Fibroblast of peridontal ligament (primary cell): ENCODE data around the gene DENND1A.

Source experiments
- DNase-seq: peaks from one replicate; pipeline ENCODE4 v3.0.0-alpha.2; 2010; ENCODE audit errors: extremely low read depth

Gene DENND1A

DNA sequence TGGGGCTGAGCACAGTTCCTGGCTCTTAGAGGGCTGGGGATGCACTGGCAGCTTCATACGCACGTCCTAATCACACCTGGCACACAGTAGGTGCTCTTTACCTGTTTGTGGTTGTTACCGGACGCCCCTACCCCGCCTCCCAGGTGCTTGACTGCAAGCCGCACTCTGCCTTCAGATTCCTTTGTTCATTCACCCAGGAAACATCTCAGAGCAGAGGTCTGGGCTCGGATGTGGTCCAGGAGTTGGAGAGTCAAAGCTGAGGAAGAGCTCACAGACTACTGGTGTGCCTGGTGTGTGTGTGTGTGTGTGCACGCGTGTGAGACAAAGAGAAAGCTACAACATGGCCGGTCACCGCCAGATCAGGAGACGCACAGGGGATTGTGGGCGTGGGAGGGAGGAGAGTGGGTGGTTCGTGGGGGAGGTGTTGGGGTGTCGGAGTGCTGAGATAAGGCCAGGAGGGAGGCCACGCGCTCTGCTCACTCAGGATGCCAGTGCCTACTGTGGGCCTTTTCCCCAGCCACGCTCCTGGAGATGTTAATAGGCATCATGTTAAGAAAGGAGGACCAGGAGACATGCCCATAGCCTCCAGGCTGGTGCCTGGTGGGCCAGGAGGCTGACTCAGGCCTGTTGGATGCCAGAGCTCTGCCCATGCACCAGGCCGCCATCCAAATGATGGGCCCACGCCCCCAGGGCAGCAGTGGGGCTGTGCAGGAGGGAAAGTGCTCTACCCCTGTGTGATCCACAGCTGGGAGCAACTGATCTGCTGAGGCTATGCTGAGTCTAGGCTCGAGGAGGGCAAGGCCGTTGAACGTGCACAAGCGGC lies 534.0 kb downstream of the DENND1A start:
- no peak for DNase-seq

DNA sequence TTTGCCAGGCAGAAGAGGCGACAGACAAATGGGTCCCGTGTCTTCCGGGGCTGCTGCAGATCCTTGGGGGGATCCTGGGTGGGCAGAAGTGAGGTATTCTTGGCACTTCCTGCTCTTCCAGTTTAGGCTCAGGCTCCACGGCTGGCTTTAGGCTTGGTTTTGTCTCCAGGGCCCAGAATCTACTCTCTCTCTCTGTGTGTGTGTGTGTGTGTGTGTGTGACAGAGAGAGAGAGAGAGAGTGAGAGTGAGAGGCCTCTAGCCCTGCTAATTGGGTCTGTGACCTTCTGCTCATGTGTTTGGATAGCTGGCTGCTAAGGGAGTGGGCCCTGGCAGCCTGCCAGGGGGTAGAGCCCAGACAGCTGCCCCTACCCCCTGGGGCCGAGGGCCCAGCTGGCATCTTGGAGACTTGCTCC lies 534.6 kb downstream of the DENND1A start:
- no peak for DNase-seq

DNA sequence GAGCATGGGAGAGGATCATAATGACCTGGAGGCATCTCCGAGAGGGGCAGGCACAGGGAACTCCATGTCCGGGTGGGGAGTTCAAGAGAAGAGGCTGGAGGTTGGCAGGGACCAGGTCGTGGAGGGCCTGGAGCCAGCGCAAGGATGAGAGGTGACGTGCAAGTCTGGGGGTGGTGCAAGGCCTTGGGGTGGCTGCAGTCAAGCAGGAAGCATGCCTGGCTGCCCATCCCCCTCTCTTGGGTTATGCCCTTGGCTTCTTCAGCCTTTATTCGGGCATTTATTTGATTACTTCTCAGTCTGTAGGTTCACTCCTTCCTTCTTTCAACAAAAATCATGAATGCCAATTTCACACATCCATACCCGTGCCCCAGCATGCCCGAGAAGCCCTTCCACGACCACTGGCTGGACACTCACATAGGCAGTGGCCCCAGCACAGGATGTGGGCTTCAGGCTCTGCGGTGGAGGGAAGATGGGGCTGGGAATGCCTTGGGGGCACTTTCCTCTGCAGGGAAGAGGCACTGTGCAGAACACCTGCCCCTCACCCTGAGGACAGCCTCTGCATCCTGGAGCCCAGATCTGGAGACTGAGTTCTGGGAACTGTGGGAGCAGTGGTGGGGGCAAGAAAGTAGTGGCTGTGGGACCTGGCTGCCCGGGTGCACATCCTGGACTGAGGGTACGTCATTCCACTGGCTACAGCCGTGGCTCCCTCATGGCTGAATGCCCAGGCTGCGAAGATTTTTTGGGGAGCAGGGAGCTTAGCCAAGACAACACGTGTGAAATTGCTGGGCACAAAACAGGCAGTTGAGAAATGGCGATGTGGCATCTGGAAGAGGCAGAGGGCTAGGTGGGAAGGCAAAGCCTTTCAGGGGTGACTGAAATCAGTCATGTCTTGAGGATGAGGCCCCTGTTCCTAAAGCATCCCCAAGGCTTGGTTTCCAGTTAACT lies 535.4 kb downstream of the DENND1A start:
- DNase-seq, result no peak

DNA sequence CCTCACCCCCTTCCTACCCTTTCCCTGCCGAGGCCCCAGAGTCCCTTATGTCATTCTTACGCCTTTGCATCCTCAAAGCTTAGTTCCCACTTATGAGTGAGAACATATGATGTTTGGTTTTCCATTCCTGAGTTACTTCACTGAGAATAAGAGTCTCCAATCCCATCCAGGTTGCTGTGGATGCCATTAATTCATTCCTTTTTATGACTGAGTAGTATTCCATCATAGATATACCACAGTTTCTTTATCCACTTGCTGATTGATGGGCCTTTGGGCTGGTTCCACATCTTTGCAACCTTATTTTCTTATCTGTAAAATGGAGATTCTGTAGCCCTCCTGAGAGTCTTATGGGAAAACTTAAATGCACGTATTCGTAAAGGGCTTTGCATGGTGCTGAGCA lies 537.1 kb downstream of the DENND1A start:
- no peak for DNase-seq

DNA sequence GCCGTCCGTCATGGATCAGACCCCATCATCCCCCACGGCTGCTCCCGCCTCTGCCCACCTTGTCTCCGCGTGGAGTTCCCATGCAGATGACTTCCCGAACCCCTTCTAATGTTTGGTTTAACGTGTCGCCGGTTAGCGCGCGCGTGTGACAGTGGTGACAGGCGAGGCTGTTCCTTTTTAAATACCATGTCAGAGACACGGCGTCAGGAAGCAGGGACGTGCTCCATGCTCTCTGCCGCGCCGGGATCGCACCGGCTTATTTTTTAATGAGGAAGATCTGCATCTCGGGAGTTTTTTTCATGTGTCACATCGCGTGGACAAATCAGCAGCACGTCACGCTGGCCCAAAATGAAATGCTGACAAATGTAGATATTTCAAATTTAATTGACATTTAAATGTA lies 538.0 kb downstream of the DENND1A start:
- no peak for DNase-seq

DNA sequence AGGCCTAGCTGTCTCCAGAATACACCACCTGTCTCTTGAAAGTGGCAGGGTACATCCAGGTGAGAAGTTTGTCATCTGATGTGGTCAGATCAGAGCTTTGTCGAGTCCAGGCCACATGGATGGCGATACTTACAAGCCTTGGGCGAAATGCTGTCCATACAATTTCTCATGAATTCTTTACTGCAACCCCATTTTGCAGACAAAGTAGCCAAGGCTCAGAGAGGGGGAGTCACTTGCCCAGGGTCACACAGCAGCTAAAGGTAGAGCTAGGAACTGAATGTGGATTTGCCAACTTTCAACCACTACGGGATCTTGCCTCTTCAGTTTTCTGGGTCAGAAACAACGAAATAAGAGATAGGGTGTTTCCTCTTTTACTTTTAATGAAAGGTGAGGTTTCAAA lies 538.7 kb downstream of the DENND1A start:
- DNase-seq, result no peak

DNA sequence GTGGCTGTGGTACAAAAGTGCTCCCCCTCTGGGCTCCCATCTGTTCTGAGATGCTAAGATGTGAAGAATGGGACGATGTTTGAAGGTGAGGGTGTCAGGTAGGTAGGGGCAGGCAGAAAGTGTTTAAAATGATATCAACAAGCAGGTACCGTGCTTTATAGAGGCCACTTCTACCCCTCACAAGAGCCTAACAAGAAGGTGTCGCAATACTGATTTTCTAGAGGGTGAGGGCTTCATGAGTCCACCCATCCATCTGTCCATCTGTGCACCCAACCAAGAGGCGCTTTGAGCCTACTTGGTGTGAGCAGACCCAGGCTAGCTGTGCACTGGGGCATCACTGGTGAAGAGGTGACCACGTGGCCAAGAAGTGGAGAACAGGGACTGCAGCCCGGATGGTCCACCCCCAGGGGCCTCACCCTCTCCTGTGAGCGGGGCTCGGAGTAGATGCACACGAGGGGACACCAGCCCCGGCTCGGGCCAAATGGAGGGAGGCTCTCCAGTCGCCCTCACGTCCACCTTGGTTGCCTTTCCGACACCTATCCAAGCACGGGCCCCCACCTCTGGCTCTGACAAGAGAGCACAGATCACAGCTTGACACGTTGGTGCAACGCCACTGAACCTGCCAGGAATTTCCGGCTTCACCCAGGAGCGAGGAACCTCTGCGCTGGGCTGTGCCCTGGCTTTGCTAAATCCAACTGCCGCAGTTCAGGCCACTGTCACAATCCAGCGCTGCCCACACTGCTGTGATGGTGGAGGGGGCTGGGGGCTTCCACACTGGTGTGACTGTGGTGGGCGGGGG lies 539.4 kb downstream of the DENND1A start:
- DNase-seq, result no peak

DNA sequence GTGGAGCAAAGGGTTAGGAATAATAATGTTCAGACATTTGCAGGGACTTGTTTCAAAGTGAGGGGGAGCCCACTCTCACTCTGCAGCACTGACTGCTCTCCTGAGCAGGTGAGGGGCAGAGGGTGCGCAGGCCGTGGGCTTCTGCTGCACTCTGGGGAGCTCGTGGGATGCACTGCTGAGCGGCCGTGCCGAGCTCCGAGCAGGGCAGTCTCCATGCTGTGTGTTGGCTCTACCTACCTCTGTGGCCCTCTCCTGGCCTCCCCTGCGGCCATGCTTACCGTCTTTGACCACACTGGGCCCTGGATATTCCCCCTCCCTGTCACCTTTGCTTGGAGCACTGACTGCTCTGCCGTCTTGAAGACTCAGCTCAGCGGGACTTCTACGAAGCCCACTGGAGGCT lies 540.2 kb downstream of the DENND1A start:
- DNase-seq, result no peak

DNA sequence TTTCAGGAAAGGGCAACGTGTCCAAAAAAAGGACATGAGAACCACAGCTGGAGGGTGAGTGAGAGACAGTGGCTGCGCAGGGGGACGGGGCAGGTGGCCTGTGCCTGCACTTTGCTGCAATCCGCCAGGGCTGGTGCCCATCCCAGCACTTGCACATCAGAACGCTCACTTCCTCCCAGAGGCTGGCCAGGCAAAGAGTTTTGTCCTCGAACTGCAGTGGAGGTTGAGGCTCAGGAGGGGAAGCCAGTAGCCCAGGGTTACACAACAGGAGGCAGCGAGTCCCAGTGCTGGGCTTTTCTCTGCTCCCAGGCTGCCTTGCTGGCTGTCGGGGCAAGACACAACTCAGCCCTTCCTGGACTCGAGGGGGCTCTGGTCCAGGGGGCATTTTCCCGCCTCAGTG lies 540.9 kb downstream of the DENND1A start:
- DNase-seq, result no peak

DNA sequence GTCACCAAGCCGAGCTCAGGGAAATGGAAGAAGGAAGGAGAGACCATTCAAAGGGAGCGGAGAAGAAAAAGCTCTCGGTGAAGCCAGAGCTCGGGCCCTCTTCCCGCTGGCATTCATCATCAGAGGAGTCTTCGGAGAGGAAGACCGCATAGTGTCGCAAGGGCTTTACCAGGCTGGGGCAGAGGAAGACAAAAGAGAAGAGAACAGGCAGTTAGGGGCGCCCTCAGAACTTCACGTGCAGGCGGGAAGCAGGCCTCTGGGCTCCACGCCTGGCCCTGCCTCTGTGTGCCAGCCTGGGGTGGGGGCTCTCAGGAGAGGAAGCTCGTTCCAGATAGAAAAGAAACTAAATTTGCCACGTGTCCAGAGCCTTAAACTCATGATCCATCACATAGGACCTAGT lies 542.2 kb downstream of the DENND1A start:
- no peak for DNase-seq

DNA sequence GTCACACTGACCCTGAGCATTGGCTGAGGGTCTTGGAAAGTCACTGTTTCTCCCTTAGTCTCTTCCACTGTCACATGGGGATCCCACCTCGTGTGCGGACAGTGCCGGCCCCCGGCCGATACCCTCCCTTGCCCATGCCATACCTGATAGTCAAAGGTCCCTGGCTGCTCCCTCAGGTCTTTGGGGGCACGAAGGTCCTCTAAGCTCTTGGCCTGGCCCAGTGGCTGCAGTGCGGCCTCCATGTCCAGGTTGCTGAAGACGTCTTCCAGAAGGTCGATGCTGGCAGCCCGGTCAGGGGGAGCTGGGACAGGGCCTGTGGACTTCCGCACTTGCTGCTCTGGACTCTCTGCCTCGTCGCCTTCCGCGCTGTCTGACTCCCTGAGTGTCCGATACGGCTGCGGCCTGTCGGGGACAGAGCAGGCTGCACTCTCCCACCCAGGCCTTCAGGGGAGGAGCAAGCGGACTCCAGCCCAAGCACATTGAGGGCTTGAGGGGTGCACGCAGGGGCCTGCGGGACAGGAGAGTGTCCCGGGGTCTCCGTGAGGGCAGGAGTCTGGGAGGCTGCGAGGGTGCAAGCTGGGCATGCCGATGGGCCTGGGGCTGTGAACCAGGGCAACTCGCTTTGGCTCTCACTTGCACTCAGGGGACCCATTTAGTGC lies 546.3 kb downstream of the DENND1A start:
- DNase-seq, result no peak

DNA sequence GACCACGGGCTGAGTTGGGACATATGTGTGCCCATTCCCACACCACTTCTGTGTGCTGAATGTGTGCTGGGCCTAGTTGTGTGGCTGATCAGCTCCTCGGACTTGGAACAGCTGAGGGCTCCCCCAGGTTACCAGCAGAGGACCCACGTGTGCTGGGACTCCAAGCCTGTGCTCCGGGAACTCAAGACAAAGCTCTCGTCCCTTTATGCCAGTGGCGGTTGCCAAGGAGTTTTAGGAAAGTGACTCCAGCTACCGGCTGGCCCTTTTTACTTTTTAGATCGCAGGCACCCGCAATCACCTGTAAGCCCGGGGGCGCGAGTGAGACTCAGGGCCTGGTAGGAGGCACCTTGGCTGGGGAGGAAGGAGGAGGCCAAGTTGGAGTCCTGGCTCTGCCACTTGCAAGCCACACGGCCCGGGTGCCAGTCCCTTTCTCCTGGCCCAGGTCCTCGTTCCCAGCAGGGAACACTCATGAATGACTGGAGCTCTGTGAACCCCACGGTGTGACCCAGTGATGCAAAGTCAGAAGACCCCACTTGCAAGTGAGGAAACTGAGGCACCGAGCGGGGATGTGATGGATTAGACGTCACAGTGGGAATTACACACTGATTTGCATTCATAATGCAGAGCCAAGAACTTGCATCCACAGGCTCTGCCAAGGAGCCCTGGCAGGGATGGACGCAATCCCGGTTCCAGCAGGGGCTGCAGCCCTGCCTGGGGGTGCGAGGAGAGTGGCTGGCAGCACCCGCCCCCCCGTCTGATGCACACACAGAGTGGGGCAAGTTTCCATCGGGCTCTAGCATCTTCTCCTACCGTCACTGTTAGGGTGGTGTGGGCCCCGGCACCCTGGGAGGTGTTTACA lies 547.0 kb downstream of the DENND1A start:
- DNase-seq, result no peak

DNA sequence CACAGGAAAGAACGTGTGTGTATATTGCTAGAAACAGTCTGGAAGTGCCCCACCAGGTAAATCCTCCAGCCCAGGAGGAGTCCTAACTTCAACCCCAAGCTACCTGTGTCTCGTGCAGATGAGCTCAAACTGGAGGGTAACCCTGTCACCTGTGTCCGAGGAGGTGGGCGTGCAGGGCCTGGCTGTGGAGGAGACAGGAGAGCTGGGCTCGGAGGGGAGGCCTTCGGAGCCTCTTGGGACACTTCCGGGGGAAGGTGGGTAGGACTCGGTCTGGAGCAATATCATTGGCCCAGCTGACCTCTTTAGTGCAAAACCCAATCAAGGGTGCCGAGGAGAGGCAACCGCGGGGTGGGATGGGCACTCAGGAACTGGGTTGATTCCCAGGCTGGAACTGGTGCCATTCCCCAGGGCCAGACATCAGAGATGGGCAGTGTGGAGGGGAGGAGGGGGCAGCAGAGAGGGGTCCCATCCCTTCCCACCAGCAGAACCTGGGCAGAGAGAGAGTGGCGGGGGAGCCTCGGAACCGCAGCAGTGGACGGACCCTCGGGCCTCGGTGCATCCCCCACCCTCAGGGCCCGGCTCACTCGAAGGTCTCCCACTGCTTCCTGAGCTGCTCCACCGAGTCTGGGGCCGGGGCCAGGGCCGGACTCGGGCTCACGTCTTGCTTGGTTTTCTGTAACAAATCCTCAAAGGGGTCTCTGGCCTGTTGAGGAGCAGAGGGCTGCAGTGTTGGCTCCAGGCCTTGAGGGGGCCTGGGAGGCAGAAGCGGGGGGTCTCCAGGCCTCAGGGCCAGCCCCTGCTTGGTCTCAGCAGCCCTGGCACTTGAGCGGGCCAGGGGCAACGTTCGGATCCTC lies 548.8 kb downstream of the DENND1A start:
- no peak for DNase-seq

DNA sequence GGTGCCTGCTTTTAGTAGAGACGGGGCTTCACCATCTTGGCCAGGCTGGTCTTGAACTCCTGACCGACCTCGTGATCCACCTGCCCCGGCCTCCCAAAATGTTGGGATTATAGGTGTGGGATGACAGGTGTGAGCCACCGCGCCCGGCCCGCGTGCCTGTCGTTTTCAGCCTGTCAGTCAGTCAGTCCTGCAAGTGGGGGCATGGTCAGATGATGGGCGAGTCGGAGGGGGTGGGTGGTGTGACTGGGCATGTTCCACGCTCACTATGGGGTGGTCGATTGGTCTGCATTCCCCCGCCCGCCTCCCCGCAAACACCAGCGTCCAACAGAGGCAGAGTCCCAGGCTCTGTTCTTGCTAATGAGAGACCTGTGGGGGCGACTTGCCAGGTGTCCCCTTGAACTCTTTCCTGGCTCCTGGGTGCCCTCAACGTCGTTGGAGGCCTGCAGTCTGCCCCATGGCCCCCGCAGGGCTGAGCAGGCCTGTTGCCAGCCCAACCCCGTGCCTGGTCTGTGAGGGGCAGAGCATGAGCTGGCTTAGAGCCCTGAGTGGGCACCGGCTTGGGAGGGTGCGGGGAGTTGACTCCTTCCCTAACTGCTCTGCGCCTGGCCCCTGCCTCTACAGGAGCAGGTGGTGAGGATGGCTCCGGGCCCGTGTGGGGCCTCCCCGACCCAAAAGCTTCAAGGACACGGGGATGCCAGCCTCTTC lies 550.8 kb downstream of the DENND1A start:
- DNase-seq, result no peak

DNA sequence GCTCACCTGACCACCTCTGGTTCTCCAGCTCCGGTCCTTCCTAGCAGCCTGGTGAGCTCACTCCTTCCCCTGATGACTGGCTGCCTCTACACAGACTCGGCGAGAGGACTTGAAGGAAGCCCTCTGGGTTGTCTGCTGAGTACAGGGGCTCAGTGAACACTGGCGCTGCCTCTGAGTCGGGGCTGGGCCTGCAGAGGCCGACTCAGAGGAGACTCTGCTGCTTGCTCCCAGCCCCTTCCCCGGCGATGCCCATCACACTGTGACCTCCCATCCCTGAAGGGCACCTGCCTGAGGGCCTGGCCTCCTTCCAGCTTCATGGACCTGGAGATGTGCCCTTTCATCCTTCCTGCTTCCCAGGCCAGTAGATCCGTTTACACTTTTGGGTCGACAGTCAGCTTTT lies 551.9 kb downstream of the DENND1A start:
- no peak for DNase-seq

DNA sequence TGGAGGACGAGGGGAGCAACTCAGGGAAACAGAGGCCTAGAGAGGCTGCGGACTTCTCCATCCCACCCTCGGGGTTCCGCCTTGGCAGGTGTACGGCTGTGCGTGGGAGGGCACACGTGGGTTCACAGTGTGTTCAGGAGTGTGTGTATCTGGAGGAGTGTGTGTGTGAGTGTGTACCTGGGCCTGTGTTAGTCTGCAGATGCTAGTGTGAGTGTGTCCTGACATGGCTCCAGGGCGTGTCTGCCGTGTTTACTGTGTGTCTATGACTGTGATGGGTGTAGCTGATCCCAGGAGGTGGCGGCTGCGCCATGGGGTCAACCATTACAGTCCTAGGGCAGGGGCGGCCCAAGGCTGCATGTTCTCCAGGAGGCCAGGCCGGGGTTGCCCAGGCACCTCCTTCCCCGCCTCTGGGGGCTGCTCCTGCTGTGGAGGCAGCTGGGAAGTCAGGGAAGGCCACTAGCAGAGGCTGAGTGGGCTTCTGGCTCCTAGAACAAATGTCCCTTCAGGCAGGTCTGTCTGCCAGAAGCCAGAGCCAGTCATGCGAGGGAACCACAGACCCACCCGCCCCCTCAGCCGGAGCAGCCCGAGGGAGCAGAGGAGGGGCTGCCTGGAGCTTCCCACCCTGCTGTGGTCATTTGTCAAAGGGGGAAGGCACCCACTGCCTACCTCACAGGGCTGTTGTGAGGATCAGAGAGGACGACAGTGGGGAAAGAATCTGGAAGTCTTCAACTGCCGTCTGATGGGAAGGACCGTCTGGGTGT lies 552.5 kb downstream of the DENND1A start:
- DNase-seq, result no peak

DNA sequence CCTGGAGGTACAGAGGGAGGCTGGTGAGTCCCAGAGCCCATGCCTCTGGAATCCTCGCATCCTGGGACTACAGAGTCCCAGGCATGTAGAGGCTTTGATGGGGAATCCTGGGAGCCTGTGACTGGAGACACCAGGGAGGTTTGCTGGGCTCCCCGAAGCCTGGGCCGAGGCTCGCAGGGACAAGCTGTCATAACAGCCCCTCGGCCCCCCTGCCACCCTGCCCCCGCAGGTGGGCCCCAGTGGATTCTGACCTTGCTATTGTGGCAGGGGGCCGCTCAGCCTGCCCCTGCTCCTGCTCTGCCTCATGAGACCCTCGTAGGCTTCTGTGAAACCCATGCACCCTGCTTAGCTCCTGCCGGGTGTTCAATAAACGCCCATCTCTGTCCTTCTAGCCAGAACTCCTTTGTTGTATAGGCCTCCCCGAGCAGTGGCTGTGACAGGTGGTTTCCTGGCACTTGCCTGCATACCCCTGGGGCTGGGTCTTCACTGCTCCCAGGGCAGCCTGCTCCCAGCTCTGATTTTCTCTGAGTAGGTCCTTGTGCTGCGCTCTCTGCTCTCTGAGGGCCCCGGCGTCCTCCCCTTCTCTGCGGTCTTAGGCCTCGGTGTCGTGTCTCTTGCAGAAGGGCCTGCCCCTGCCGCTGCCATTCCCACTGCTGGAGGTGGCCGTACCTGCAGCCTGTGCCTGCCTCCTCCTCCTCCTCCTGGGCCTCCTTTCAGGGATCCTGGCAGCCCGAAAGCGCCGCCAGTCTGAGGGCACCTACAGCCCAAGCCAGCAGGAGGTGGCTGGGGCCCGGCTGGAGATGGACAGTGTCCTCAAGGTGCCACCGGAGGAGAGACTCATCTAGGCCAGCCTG lies 553.5 kb downstream of the DENND1A start:
- DNase-seq, result no peak
